H1 (cell line): ENCODE measurements around the gene DYNC1I1.

Experiments used
- CBX5 ChIP-seq: fragments of 300-800, 300-1000 bp; sonication (generic); IDR thresholded peaks from 2 replicates; pipeline ENCODE4 v1.7.1; 2016; ENCODE audit warnings: antibody characterized with exemption, low read length, low read depth
- CTCF ChIP-seq, 3 experiments: IDR thresholded peaks; 1 replicate in 2 of 3; 2 replicates in 1 of 3; pipeline versions ENCODE4 v1.5.1 to v1.6.1; 2011; ENCODE audit warnings: low read length in 3 of 3, mild to moderate bottlenecking in 3 of 3, inconsistent platforms in 2 of 3, low read depth in 1 of 3, moderate library complexity in 1 of 3; ENCODE audit not compliant: insufficient read depth in 1 of 3; ENCODE audit errors: control extremely low read depth in 1 of 3
- EGR1 ChIP-seq: IDR thresholded peaks from 2 replicates; pipeline ENCODE4 v1.6.1; 2011; ENCODE audit warnings: low read depth, low read length, borderline replicate concordance
- EP300 ChIP-seq, 2 experiments: IDR thresholded peaks; 1 replicate in 1 of 2; 2 replicates in 1 of 2; pipeline ENCODE4 v1.6.1; 2011 to 2012; ENCODE audit warnings: low read depth in 2 of 2, low read length in 2 of 2, mild to moderate bottlenecking in 2 of 2, borderline replicate concordance in 1 of 2, inconsistent platforms in 1 of 2, moderate library complexity in 1 of 2
- ZNF274 ChIP-seq: IDR thresholded peaks from 2 replicates; pipeline ENCODE4 v1.7.0; 2012; ENCODE audit warnings: low read length, borderline replicate concordance; ENCODE audit errors: extremely low read depth

GRCh38 chr7:96045181-96045580, 272.8 kb downstream of the DYNC1I1 start:
- TF ChIP-seq ZNF274 (no peak), CTCF (IDR thresholded peaks at IDR 0.05; ENCODE audit: control extremely low read depth in 1 of 3, insufficient read depth in 1 of 3, low read depth in 1 of 3, low read length in 3 of 3) (no peak), EGR1 (no peak), EP300 (IDR thresholded peaks at IDR 0.05; ENCODE audit: borderline replicate concordance in 1 of 2, low read depth in 2 of 2, low read length in 2 of 2) (no peak), CBX5 (no peak)
